Lung (tissue), 12 donors: ENCODE data around the gene ACBD6. TPM values are rescaled to one million over a fixed set of nuclear protein-coding genes. Genes with fewer than 3 reads are reported as not detected.

Experiments
- ATAC-seq: fragments of 200-7000 bp; cut with Tn5 transposase; one replicate; pipeline ENCODE4 v1.9.1; 2020; ENCODE audit warnings: moderate number of reproducible peaks; ENCODE audit not compliant: insufficient read depth, low FRiP score
- DNase-seq, 3 donors: peaks; one replicate each; pipeline ENCODE4 v3.0.0-alpha.2; 2013 to 2017
- H3K27ac ChIP-seq, 2 donors: one replicate each; pipeline ENCODE4 v1.5.1; 2013; ENCODE audit warnings: mild to moderate bottlenecking in 2 of 2, moderate library complexity in 2 of 2, control low read depth in 1 of 2, inconsistent platforms in 1 of 2, low read depth in 1 of 2, low read length in 1 of 2
- H3K27me3 ChIP-seq, 3 donors: one replicate each; pipeline ENCODE4 v1.5.1; 2013; ENCODE audit warnings: low read length in 2 of 3; ENCODE audit not compliant: control insufficient read depth in 3 of 3, insufficient read depth in 3 of 3
- H3K36me3 ChIP-seq, 4 donors: one replicate each; pipeline ENCODE4 v1.5.1; 2013; ENCODE audit warnings: low read length in 4 of 4, mild to moderate bottlenecking in 1 of 4, moderate library complexity in 1 of 4; ENCODE audit not compliant: control insufficient read depth in 4 of 4, insufficient read depth in 4 of 4
- H3K4me1 ChIP-seq, 5 donors: one replicate each; pipeline ENCODE4 v1.5.1; 2013; ENCODE audit warnings: low read length in 5 of 5, mild to moderate bottlenecking in 2 of 5, moderate library complexity in 1 of 5; ENCODE audit not compliant: control insufficient read depth in 5 of 5, insufficient read depth in 5 of 5
- H3K4me3 ChIP-seq: one replicate; pipeline ENCODE4 v1.5.1; 2013; ENCODE audit warnings: mild to moderate bottlenecking, control low read depth, moderate library complexity
- H3K9ac ChIP-seq, 2 donors: one replicate each; pipeline ENCODE4 v1.5.1; 2013; ENCODE audit warnings: low read length in 2 of 2, control low read depth in 1 of 2; ENCODE audit not compliant: insufficient read depth in 1 of 2
- H3K9me3 ChIP-seq, 4 donors: one replicate each; pipeline ENCODE4 v1.5.1; 2013; ENCODE audit warnings: low read length in 3 of 4, mild to moderate bottlenecking in 1 of 4, moderate library complexity in 1 of 4; ENCODE audit not compliant: control insufficient read depth in 4 of 4, insufficient read depth in 3 of 4
- WGBS, 2 donors: extraction: QIAGEN DNeasy Blood & Tissue Kit; methylation state at CpG; one replicate each; pipeline ENCODE4 v1.1.7; 2013; 5-methylcytosine and 5-hydroxymethylcytosine counted together
- polyA plus RNA-seq, 2 donors: library from polyadenylated mRNA; stranded (reverse); fragments of 200-250 nt; gene quantifications; one replicate each; pipeline ENCODE4 v1.2.1, GENCODE V29; 2013
- total RNA-seq, 2 donors: library from RNA; depleted of rRNA in 1 of 2; stranded (reverse); fragments of >200 nt in 1 of 2; gene quantifications; one replicate each; pipeline ENCODE4 v1.2.1, GENCODE V29; 2014 to 2021
- TF ChIP-seq, protein P1 (sequence below): IDR thresholded peaks from 2 replicates; pipeline ENCODE4 v1.5.1; 2012; ENCODE audit warnings: mild to moderate bottlenecking; ENCODE audit errors: control extremely low read depth, extremely low read depth
- donor health status: control.
- donor health status: control.
- donor health status: Bipolar disorder and iron deficiency.
- donor health status: healthy.
- donor health status: DM: yes; HTN: yes; CAD: no.

ACBD6 gene
- total and polyA plus RNA-seq, 4 donors: 28.1 to 53.3 (median 41.1) TPM

DNA sequence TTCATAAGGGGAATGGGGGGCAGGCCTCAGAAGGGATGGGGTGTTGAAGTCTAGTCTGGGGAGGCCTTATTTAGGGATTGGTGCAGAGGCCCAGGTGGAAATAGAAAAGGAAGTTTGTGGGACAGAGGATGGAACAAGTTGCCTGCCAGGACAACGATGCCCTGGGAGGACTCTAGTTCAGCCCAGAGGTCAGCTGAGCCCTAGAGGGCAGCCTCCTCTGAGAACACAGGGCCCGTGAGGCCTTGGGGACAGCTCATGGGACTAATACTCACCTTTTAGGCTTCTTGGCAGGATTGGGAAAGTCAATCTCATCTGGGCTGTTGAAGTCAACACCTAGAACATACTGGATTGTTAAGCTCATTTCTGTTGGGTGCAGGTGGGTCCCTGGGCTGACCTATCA, 229.3 kb downstream of the ACBD6 start:
- DNase-seq (no peak), ATAC-seq (no peak)
- Histone ChIP-seq H3K9me3 (no peaks in the 10 kb centered on the region), H3K4me1 (peaks cover 0 to 18% (median 3%) of the 10 kb centered on the region in 5 donors), H3K27ac (no peak overlapping the region), H3K36me3 (peaks cover 0 to 16% (median 1%) of the 10 kb centered on the region in 4 donors), H3K9ac (no peak overlapping the region), H3K27me3 (no peaks in the 10 kb centered on the region), H3K4me3 (no peak overlapping the region)
- TF ChIP-seq, protein P1, sequence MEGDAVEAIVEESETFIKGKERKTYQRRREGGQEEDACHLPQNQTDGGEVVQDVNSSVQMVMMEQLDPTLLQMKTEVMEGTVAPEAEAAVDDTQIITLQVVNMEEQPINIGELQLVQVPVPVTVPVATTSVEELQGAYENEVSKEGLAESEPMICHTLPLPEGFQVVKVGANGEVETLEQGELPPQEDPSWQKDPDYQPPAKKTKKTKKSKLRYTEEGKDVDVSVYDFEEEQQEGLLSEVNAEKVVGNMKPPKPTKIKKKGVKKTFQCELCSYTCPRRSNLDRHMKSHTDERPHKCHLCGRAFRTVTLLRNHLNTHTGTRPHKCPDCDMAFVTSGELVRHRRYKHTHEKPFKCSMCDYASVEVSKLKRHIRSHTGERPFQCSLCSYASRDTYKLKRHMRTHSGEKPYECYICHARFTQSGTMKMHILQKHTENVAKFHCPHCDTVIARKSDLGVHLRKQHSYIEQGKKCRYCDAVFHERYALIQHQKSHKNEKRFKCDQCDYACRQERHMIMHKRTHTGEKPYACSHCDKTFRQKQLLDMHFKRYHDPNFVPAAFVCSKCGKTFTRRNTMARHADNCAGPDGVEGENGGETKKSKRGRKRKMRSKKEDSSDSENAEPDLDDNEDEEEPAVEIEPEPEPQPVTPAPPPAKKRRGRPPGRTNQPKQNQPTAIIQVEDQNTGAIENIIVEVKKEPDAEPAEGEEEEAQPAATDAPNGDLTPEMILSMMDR: no peak
- 94 to 100% methylated on average over 2 of the region's 2 CpGs for WGBS, 2 donors

DNA sequence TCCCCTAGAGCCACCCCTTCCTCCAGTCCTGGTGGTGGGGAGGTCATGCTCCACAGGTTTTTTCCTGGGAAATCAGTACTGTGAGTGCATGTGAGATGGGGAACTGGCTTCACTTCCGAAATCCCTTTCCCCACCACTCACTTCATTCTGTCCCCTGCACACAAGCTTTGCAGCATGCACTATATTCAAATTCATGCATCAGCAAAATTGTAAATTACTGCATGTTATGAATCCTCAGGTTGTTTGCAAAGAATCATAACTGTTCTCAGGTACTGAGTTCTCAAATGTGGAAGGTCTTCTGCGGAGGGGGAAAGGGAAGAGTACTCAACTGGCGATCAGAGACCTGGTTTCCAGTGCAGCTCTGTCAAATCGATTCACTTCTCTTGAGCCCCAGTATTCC, 230.0 kb downstream of the ACBD6 start:
- WGBS, 2 donors: 96 to 98% methylated on average over 4 of the region's 4 CpGs
- no peak overlapping the region for H3K9ac ChIP-seq
- H3K4me3 ChIP-seq: no peak overlapping the region
- TF ChIP-seq, protein P1: no peak
- no peaks in the 10 kb centered on the region for H3K9me3 ChIP-seq
- peaks cover 0 to 11% (median 3%) of the 10 kb centered on the region in 5 donors for H3K4me1 ChIP-seq
- peaks cover 0 to 16% (median 1%) of the 10 kb centered on the region in 4 donors for H3K36me3 ChIP-seq
- no peak for DNase-seq
- no peak overlapping the region for H3K27ac ChIP-seq
- no peaks in the 10 kb centered on the region for H3K27me3 ChIP-seq
- no peak for ATAC-seq

DNA sequence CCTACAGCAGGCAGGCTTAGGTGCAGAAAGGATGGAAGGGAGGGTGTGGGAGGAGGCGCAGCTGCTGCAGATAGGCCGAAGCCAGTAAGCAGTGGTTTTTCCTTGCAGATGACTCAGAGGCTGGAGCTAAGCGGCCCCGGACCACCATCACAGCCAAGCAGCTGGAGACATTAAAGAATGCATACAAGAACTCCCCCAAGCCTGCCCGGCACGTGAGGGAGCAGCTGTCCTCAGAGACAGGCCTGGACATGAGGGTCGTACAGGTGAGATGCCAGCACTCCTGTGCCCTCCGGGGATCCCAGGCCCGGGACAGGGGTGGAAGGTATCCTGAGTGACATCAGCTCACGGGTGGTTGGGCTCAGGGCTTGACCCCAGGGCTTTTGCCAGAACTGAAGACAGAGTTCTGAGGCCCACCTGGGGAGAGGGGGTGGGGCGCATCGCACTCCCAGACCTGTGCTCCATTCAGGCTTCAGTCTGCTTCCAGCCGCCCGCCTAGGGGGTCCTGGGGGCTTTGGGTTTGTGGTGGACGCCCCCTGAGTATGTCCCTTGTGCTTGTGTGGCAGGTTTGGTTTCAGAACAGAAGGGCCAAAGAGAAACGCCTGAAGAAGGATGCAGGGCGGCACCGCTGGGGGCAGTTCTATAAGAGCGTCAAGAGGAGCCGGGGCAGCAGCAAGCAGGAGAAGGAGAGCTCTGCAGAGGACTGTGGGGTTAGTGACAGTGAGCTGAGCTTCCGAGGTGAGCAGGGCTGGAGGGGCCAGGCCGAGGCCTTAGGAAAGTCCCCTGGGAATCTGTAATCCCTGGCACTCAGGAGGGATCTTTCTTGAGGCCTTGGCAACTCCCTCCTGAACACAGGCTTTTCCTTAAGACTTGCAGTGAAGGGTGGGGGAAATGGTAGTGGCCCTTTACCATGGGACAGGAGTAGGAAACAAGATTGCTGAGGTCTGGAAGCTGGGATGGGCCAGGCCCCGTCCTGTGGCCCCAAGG, 230.8 kb downstream of the ACBD6 start:
- 89% methylated on average over 23 of the region's 23 CpGs for WGBS, 2 donors
- DNase-seq: no peak
- H3K27ac ChIP-seq: no peak overlapping the region
- TF ChIP-seq, protein P1: no peak
- peaks cover 0 to 4% (median 0%) of the 10 kb centered on the region in 5 donors for H3K4me1 ChIP-seq
- H3K36me3 ChIP-seq: peaks cover 0 to 16% (median 1%) of the 10 kb centered on the region in 4 donors
- H3K9me3 ChIP-seq: no peaks in the 10 kb centered on the region
- ATAC-seq: no peak
- no peaks in the 10 kb centered on the region for H3K27me3 ChIP-seq
- no peak overlapping the region for H3K9ac ChIP-seq
- no peak overlapping the region for H3K4me3 ChIP-seq
